Uterus (tissue), 4 donors: ENCODE measurements around the gene CXXC5. TPM values are rescaled to one million over a fixed set of nuclear protein-coding genes. Genes with fewer than 3 reads are reported as not detected.
"Not testable (repeated sequence)": the region's sequence is repeated elsewhere in the genome, so short reads cannot be mapped to it uniquely, and the experiment has no call there.

Experiments used
- DNase-seq, 2 donors: peaks; one replicate each; pipeline ENCODE4 v3.0.0-alpha.2; 2019 to 2020
- H3K27ac ChIP-seq, 2 donors: fragments of 200-600 bp; sonication (generic); 1 replicate in 1 of 2; 2 replicates in 1 of 2; pipeline ENCODE4 v1.5.1; 2016 to 2018
- H3K27me3 ChIP-seq, 2 donors: fragments of 200-600 bp; sonication (generic); one replicate each; pipeline ENCODE4 v1.5.1; 2018 to 2019; ENCODE audit warnings: control low read depth in 1 of 2
- H3K36me3 ChIP-seq, 2 donors: fragments of 200-600 bp; sonication (generic); one replicate each; pipeline ENCODE4 v1.5.1; 2019; ENCODE audit warnings: control low read depth in 1 of 2
- H3K4me1 ChIP-seq, 2 donors: fragments of 200-600 bp; sonication (generic); one replicate each; pipeline ENCODE4 v1.5.1; 2018 to 2019; ENCODE audit warnings: control low read depth in 1 of 2
- H3K4me3 ChIP-seq, 2 donors: fragments of 200-600 bp; sonication (generic); 1 replicate in 1 of 2; 2 replicates in 1 of 2; pipeline ENCODE4 v1.5.1; 2018 to 2019; ENCODE audit warnings: mild to moderate bottlenecking in 1 of 2
- H3K9me3 ChIP-seq, 2 donors: fragments of 200-600 bp; sonication (generic); one replicate each; pipeline ENCODE4 v1.5.1; 2019; ENCODE audit warnings: control low read depth in 1 of 2
- POLR2A ChIP-seq, 2 donors: fragments of 450-650 bp; IDR thresholded peaks; one replicate each; pipeline ENCODE4 v1.6.1; 2016; ENCODE audit warnings: antibody characterized with exemption in 2 of 2, mild to moderate bottlenecking in 1 of 2, moderate library complexity in 1 of 2
- intact Hi-C: fragments of 100-400 bp; cut with DNase I; formaldehyde crosslinking; loops from one replicate; pipeline ENCODE4 v1.15.1; 2023; ENCODE audit warnings: low total_unique reads
- total RNA-seq, 4 donors: library from RNA; depleted of rRNA in 3 of 4; stranded (reverse); fragments of >200 nt in 3 of 4; gene quantifications; one replicate each; pipeline versions ENCODE4 v1.1.0 to v1.2.4, GENCODE V29; 2014 to 2023
- TF ChIP-seq, protein P1 (sequence below), 4 experiments: fragments of 200-600 bp in 2 of 4; fragments of 450-650 bp in 2 of 4; sonication (generic) in 2 of 4; IDR thresholded peaks; one replicate each; pipeline ENCODE4 v1.5.1; 2016 to 2019; ENCODE audit warnings: antibody characterized with exemption in 4 of 4, mild to moderate bottlenecking in 2 of 4, moderate library complexity in 1 of 4
- donor health status: DM: yes; HTN: yes; CAD: no.

The CXXC5 gene
- total RNA-seq, 4 donors from 2014 or later, result 3.3 to 51.3 (median 35.0) TPM

DNA sequence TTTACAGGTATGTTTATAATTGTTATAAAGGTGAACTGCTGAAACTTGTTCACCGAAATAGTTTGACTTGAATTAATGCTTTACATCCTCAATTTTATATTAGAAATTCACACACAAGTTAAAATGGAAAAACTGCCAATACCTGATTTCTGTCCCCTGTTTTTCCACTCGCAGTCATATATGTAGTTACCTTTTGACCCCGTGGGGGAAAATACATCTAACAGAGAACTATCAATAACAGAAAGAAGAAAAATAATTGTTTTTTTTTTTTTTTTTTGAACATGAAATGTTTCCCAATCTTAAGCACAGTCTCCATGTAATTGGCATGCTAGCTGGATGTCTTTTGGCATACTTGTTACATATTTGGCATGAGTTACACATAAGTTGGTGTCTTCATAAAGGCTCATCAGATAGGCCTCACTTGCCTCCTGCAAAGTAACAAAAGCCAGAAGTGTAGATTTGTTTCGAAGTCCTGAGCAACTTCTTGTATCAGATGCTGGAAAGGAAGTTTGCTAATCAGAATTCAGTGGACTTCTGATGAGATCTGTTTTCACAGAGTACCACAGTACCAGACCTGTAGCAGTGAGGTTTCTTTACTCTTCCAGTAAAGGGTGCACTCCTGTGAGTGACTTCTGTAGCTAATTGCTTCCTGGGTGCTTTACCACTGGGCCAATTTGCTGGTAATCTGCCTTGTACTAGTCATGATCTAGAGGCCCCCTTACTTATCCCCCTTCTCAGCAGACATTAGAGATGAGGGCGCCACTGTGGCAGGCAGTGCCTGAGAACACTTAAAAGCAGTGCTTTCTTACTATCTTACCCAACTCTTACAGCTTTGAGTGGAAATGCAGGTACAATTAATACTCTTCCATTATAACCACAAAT lies 36.2 kb upstream of the CXXC5 start:
- no peak for TF ChIP-seq POLR2A (IDR thresholded peaks at IDR 0.05)
- Histone ChIP-seq H3K4me1 (no peaks in the 10 kb centered on the region), H3K27ac (no peak overlapping the region), H3K4me3 (no peak overlapping the region), H3K9me3 (no peaks in the 10 kb centered on the region), H3K36me3 (no peaks in the 10 kb centered on the region), H3K27me3 (no peaks in the 10 kb centered on the region)
- intact Hi-C loops, result no loop called here
- DNase-seq, result no peak

DNA sequence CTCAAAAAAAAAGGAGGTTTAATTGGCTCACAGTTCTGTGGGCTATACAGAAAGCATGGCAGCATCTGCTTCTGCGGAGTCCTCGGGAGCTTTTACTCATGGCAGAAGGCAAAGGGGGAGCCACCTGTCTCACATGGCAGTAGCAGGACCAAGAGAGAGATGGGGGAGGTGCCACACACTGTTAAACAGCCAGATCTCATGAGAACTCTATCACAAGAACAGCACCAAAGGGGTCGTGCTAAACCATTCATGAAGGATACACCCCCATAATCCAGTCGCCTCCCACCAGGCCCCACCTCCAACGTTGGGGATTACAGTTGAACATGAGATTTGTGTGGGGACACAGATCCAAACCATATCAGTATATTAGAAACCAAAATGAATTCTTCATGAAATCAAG lies 28.3 kb upstream of the CXXC5 start:
- no peak for DNase-seq
- no peak overlapping the region for H3K27ac ChIP-seq
- H3K9me3 ChIP-seq, result no peaks in the 10 kb centered on the region
- TF ChIP-seq, protein P1, sequence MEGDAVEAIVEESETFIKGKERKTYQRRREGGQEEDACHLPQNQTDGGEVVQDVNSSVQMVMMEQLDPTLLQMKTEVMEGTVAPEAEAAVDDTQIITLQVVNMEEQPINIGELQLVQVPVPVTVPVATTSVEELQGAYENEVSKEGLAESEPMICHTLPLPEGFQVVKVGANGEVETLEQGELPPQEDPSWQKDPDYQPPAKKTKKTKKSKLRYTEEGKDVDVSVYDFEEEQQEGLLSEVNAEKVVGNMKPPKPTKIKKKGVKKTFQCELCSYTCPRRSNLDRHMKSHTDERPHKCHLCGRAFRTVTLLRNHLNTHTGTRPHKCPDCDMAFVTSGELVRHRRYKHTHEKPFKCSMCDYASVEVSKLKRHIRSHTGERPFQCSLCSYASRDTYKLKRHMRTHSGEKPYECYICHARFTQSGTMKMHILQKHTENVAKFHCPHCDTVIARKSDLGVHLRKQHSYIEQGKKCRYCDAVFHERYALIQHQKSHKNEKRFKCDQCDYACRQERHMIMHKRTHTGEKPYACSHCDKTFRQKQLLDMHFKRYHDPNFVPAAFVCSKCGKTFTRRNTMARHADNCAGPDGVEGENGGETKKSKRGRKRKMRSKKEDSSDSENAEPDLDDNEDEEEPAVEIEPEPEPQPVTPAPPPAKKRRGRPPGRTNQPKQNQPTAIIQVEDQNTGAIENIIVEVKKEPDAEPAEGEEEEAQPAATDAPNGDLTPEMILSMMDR (IDR thresholded peaks at IDR 0.05), result no peak
- no peak for TF ChIP-seq POLR2A (IDR thresholded peaks at IDR 0.05)
- H3K4me3 ChIP-seq, result no peak overlapping the region
- H3K4me1 ChIP-seq, result no peaks in the 10 kb centered on the region
- no peaks in the 10 kb centered on the region for H3K36me3 ChIP-seq
- intact Hi-C loops, result no loop called here
- no peaks in the 10 kb centered on the region for H3K27me3 ChIP-seq

DNA sequence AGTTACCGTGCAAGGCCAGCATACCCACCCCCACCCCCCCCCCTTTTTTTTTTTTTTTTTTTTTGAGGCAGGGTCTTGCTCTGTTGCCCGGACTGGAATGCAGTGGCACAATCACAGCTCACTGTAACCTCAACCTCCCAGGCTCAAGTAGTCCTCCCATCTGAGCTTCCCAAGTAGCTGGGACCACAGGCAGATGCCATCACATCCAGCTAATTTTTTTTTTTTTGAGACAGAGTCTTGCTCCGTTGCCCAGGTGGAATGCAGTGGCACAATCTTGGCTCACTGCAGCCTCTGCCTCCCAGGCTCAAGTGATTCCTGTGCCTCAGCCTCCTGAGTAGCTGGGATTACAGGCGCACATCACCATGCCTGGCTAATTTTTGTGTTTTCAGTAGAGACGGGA lies 22.8 kb upstream of the CXXC5 start:
- H3K4me1 ChIP-seq, DNase-seq, H3K9me3 ChIP-seq: not testable (repeated sequence)

DNA sequence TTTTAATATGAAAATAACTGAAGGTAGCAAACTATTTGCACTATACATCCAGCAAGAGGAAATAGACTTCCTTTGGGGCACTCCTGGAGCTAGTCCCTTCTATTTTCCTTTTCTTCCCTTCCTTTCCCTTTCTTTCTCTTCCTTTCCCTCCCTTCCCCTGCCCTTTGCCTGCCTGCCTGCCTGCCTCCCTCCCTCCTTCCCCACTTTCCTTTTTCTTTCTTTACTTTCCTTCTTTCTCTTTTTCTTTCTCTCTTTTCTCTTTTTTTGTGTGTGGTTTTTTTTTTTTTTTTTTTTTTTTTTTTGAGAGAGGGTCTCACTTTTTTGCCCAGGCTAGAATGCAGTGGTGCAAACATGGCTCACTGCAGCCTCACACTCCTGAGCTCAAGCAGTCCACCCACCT lies 17.3 kb upstream of the CXXC5 start:
- Histone ChIP-seq H3K27ac (no peak overlapping the region), H3K4me3 (no peak overlapping the region), H3K4me1 (peaks cover 0 to under 1% of the 10 kb centered on the region in 2 donors), H3K27me3 (no peaks in the 10 kb centered on the region), H3K36me3 (no peaks in the 10 kb centered on the region), H3K9me3 (no peaks in the 10 kb centered on the region)
- TF ChIP-seq POLR2A (IDR thresholded peaks at IDR 0.05), result no peak
- TF ChIP-seq, protein P1 (IDR thresholded peaks at IDR 0.05), result no peak
- intact Hi-C loops, result no loop called here
- DNase-seq, result no peak

More for the DNA sequence above, 22.8 kb upstream of the CXXC5 start:
- H3K4me3 ChIP-seq, H3K27ac ChIP-seq, H3K27me3 ChIP-seq, intact Hi-C loops, H3K36me3 ChIP-seq: not testable (repeated sequence)

DNA sequence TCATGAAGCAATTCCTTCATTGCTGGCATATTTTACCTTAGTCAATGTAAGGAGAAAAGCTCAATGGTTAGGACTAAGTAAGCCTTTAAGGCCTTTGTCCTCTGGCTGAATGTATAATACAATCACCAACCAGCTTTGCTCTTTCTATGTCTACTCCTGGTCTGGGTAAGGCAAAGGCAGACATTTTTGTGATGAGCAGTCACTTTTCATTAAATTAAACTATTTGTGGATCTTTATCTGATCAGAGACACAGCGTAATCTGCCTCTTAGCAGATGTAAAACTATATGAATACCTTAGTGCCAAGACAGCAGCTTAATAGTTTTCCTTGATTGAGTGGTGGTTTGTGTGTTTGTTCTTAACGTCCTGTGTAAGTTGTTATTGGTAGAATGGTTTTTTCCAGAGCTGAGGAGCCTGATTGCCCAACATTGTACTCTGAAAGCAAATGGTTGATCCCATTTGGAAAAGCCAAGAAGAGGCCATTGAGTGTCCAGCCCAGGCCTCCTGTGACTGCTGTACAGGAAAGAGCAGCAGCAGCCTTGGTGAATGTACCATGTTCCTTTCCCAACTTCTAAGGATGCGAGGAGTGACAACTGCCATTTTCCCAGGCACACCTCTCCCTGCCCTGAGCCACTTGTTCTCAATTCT lies 16.5 kb upstream of the CXXC5 start:
- Histone ChIP-seq H3K9me3 (no peaks in the 10 kb centered on the region), H3K36me3 (no peaks in the 10 kb centered on the region), H3K4me3 (no peak overlapping the region), H3K27ac (no peak overlapping the region), H3K4me1 (peaks cover 0 to 9% of the 10 kb centered on the region in 2 donors), H3K27me3 (no peaks in the 10 kb centered on the region)
- intact Hi-C loops, result no loop called here
- no peak for DNase-seq
- TF ChIP-seq, protein P1 (IDR thresholded peaks at IDR 0.05), result no peak
- no peak for TF ChIP-seq POLR2A (IDR thresholded peaks at IDR 0.05)
